Measurements from ENCODE around the gene MACROH2A1.
A peak's percentile ranks its signal among the peaks of the same experiment; 100 is the strongest.

MACROH2A1 gene

GRCh38 chr5:135440916-135441315, 41.9 kb upstream of the MACROH2A1 start:
- TF ChIP-seq YY1 (IDR thresholded peaks at IDR 0.05; ENCODE audit: low read depth) (no peak), USF1 (IDR thresholded peaks at IDR 0.05) (no peak), ZBTB7A (IDR thresholded peaks at IDR 0.05; ENCODE audit: low read depth) (no peak), TCF12 (IDR thresholded peaks at IDR 0.05; ENCODE audit: low read depth) (no peak), EP300 (IDR thresholded peaks at IDR 0.05; ENCODE audit: borderline replicate concordance) (no peak), RAD21 (IDR thresholded peaks at IDR 0.05; ENCODE audit: low read depth) (no peak), TAF1 (IDR thresholded peaks at IDR 0.05; ENCODE audit: low read depth) (no peak)

GRCh38 chr5:135439231-135440205, 40.5 kb upstream of the MACROH2A1 start:
- TF ChIP-seq FOXM1 (IDR thresholded peaks at IDR 0.05; ENCODE audit: borderline replicate concordance, low read depth) (no peak), USF1 (IDR thresholded peaks at IDR 0.05) (no peak), EP300 (IDR thresholded peaks at IDR 0.05; ENCODE audit: borderline replicate concordance) (no peak), TAF1 (IDR thresholded peaks at IDR 0.05; ENCODE audit: low read depth) (no peak), TEAD4 (IDR thresholded peaks at IDR 0.05) (no peak), MAX (IDR thresholded peaks at IDR 0.05) (no peak), REST (IDR thresholded peaks at IDR 0.05; ENCODE audit: low read depth) (no peak), EGR1 (IDR thresholded peaks at IDR 0.05) (no peak), ZBTB7A (IDR thresholded peaks at IDR 0.05; ENCODE audit: low read depth) (no peak), CEBPB (IDR thresholded peaks at IDR 0.05) (no peak), TCF12 (IDR thresholded peaks at IDR 0.05; ENCODE audit: low read depth) (no peak), RAD21 (IDR thresholded peaks at IDR 0.05; ENCODE audit: low read depth) (no peak), YY1 (IDR thresholded peaks at IDR 0.05; ENCODE audit: low read depth) (no peak), NFIC (IDR thresholded peaks at IDR 0.05) (no peak), CREB1 (IDR thresholded peaks at IDR 0.05; ENCODE audit: low read depth) (no peak)

GRCh38 chr5:135438636-135439221, 39.7 kb upstream of the MACROH2A1 start:
- no peak for TF ChIP-seq TCF12 (IDR thresholded peaks at IDR 0.05; ENCODE audit: low read depth)
- TF ChIP-seq ZBTB7A (IDR thresholded peaks at IDR 0.05; ENCODE audit: low read depth), result no peak
- no peak for TF ChIP-seq EGR1 (IDR thresholded peaks at IDR 0.05)
- no peak for TF ChIP-seq FOXM1 (IDR thresholded peaks at IDR 0.05; ENCODE audit: borderline replicate concordance, low read depth)
- no peak for TF ChIP-seq NFIC (IDR thresholded peaks at IDR 0.05)
- TF ChIP-seq MAX (IDR thresholded peaks at IDR 0.05), result no peak

- peak; percentile 98 for TF ChIP-seq NFIC (IDR thresholded peaks at IDR 0.05)
- peak; percentile 78 for TF ChIP-seq TCF12 (IDR thresholded peaks at IDR 0.05; ENCODE audit: low read depth)
- no peak for TF ChIP-seq CEBPB (IDR thresholded peaks at IDR 0.05)
- TF ChIP-seq EGR1 (IDR thresholded peaks at IDR 0.05), result no peak
- TF ChIP-seq TEAD4 (IDR thresholded peaks at IDR 0.05), result peak; percentile 65
- TF ChIP-seq REST (IDR thresholded peaks at IDR 0.05; ENCODE audit: low read depth), result no peak
- no peak; the same call in 1 of the 2 replicates for TF ChIP-seq EP300 (IDR thresholded peaks at IDR 0.05; ENCODE audit: borderline replicate concordance)
- peak; percentile 70 for TF ChIP-seq USF1 (IDR thresholded peaks at IDR 0.05)
- peak; percentile 97 for TF ChIP-seq MAX (IDR thresholded peaks at IDR 0.05)
These were observed 38.9 kb upstream of the MACROH2A1 start for GRCh38 chr5:135437796-135438560.

All from Ishikawa (cell line).